Stimulated activated naive CD8-positive, alpha-beta T cell treated with anti-CD3 and anti-CD28 coated beads, Interleukin-15, Interleukin-2, amounts not matched to agents 100 U/mL and 50 U/mL, for 24 hours (primary cell): ENCODE measurements around the gene MALT1.
"Not testable (repeated sequence)": the region's sequence is repeated elsewhere in the genome, so short reads cannot be mapped to it uniquely, and the experiment has no call there.

ENCODE experiments used
- ATAC-seq: fragments of 150-1000 bp; cut with Tn5 transposase; one replicate; pipeline ENCODE4 v1.10.0; 2021
- DNase-seq: peaks from one replicate; pipeline ENCODE4 v3.0.0; 2021

Gene MALT1

DNA sequence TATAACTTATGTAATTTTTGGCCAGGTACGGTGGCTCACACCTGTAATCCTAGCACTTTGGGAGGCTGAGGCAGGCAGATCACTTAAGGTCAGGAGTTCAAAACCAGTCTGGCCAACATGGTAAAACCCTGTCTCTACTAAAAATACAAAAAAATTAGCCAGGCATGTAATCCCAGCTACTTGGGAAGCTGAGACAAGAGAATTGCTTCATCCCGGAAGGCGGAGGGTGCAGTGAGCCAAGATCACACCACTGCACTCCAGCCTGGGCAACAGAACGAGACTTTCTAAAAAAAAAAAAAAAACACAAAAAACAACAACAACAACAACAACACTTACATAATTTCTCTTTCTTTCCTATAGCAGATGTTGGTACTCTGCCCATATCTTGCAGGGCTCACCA is 105.3 kb downstream of the MALT1 start:
- not testable (repeated sequence) for DNase-seq, ATAC-seq

DNA sequence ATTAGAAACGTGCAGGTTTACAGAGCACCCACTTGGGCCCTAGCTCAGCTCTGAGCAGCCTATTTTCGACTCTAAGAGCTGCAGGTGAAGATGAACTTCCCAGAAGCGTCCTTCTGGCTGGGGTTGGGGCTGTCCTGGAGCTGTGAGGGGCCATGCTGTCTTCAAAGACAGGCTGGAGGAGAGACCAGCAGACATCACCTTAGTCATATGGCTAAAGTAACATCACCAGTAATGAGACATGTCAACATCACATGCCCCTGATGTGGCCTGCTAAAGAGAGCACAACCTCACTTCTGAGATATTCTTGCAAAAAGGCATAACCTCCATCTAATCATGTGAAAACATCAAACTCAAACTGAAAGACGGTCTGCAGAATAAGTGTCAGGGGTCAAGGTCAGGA is 106.2 kb downstream of the MALT1 start:
- ATAC-seq (no peak), DNase-seq (no peak)

DNA sequence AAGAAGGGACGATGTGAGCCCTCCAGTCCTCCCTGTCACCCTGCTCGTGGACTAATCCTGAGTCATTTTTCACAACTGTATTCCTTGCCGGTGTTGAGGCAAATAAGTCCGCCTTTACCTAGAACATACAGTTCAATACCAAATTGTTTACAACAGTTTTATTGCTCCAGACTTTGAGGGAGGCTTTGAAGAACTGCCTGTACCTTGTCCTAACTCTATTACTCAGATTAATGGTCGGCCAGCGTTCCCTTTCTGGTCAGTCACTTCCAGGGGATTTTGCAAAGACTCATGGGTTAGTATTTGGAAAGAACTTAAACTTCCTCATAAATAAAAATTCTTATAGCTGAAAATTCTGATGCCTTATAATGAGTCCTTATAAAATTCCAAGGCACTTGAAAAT is 108.3 kb downstream of the MALT1 start:
- DNase-seq (no peak), ATAC-seq (no peak)

DNA sequence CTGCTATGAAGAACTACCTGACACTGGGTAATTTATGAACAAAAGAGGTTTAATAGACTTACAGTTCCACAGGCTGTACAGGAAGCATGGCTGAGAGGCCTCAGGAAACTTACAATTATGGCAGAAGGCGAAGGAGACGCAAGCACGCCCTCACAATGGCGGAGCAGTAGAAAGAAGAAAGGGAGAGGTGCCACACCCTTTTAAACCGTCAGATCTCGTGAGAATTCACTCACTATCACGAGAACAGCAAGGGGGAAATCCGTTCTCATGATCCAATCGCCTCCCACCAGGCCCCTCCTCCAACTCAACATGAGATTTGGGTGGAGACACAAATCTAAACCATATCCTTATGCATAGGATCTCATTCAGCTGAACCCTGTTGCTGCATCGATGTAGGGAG is 108.8 kb downstream of the MALT1 start:
- ATAC-seq = no peak
- DNase-seq = no peak

DNA sequence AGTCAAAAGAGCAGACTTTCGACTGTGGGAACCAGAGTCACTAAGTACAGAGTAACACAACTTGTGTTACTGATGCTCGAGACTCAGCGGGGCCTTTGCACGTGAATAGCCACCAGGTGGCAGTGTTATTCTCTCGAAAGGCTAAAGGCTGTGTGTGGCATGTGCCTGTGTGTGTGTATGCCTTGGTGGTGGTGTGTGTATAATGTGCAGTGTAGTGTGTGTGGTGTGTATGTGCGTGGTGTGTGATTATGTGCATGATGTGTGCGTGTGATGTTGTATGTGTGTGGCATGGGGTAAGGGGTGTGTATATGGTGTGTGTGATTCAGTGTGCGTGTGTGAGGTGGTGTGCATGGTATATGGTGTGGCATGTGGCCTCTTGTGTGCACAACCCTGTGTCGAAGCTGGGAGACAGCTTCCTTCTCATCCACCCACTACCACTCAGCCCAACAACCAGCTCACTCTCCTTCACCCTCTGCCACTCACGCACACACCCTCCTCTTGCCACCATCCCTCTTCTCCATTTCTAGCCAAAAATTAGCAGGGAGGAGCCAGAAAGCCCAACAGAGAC is 110.4 kb downstream of the MALT1 start:
- ATAC-seq = peak; percentile 88

DNA sequence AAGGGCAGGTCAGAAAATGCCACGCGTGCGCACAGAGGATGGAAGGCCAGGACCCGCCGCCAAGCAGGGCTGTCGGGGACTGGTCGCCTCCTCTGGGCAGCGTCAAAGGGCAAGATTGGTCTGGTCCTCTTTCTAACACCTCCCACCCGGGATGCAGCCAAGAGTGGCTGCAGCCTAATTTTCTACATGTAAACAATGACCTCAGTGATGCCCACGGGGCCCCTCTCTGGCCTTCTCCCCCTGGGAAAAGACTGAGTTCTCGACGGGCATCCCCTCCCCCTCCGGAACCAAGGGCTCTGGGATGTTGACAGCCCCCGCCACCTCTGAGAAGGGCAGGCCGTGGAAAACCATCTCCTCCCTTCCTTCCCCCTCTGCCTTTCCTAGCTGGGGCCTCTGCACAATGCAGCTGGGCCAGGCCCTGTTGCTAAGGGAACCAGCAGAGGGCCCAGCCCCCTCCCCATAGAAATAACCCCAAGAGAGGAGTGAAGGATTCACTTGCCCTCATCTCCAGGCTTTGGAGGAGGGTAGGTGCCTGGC is 113.4 kb downstream of the MALT1 start:
- ATAC-seq (no peak), DNase-seq (no peak)

More for the DNA sequence above, 110.4 kb downstream of the MALT1 start:
- peak; percentile 73 for DNase-seq

DNA sequence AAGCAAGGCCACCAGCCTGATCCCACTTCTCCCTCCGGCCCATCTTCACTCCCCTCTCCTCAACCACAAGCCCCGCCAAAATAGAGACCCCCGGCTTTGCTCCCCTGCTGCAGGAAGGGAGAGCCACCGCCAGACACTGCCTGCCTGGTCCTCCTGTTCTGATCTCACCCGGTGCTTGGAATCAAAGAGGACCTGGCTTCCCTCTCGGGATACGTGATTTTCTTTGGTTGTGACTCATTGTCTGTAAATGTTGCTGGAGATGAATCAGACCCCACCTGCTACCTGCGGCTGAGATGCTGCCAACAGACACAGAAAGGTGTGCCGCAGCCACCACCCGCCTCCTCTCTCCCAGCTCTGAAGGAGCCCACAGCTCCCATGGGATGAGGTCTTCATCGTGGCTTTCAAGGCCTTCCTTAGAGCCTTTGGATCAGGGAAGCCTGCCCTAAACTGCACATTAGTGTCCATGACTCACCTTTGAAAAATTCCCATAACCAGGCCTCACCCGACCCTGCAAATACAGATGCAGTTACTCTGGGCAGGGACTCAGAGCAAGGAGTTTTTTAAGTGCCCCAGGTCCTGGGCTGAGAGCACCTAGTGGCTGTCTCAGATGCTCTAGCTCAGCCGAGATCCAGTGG is 114.0 kb downstream of the MALT1 start:
- DNase-seq (no peak), ATAC-seq (no peak)

DNA sequence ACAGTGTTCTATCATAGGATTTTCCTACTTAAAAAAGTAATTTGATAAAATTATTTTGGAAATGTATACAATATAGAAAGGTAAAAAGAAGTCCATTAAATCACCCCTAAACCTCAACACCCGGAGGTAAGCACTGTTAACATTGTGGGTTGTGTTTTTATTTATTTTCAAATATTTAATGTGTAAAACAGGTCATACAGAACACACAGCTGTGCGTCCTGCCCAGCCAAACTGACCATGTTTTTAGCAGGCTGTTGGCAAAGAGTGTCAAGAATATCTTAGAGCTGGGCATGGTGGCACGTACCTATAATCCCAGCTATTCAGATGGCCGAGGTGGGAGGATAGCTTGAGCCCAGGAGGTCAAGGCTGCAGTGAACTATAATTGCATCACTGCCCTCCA is 114.6 kb downstream of the MALT1 start:
- DNase-seq (no peak), ATAC-seq (no peak)

DNA sequence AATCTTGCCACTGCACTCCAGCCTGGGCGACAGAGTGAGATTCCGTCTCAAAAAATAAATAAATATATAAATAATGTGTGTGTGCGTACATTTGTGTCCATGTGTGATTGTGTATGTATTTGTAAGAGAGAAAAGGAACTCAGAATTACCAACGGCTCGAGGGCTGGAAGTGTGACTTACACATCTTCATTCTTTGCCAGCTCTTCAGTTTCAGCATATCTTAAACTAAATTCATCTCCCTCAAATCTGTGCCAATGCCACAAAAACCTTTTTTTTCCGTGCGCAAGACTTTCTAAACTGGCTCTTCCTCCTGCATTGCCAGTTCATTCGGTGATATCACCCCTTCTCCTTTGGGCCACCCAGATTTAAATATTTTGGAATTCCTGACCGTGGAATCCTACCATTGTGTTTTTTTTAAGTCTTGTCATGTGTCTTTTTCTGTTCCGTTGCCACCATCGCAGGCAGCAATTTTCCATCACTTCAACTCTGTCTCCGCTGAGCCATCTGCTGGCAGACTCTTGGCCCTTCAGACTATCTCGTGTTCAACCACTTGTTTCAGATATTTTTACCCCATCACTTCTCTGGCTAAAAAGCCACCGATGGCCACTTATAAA is 116.4 kb downstream of the MALT1 start:
- DNase-seq = no peak
- ATAC-seq = no peak

DNA sequence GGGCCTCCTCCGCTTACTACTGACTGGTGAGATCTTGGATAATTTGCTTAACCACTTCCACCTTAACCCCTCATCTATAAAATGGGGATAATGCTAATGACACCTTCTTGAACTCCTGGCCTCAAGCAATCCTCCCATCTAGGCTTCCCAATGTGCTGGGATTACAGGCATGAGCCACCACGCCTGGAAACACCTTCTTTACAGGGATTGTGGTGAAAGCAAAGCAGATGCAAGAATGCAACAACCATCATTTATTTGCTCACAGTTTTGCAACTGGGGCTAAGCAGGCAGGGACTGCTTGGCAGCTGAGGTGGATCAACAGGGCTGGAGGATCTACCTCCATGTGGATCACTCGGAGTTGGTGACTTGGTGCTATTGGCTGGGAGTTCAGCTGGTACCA is 117.2 kb downstream of the MALT1 start:
- ATAC-seq = no peak
- DNase-seq = no peak

DNA sequence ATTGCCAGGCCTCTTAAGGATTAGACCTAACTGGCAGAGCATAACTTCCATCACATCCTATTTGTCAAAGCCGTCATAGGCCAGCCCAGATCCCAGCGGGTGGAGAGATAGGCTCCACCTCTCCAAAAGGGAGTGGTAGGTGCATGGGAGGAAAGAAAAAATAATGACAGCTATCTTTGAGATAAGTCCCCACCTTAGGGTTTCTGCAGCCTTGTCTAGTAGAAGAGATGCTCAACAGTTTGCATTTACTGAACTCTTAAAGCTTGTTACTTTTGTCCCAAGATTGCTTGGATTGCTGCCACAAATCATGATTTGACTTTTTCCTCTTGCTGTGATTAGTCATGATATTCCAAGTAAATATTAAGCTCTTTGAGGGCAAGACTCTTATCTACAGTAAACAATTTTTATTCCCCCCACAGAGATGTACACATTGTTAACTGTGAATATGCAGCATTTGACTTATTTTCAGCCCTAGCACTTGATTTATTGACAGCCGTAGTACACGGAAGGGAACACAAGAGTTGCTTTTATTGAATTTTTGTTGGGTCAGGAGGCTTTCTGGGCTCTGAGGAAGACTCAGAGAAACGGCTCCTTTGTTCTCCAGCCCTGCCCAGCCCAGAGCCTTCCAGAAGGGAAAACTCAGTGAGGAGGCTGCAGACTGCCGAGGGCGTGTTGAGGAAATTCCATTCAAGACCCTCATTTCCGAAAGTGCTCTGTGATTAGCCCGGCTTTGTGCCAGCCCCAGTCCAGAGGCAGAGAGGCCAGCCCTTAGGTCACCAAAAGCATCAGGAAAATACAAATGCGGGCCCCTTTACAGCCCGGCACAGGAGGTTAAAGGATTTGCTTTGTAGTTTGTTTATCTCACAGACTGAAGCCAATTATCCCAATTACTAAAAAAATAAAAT is 118.0 kb downstream of the MALT1 start:
- no peak for ATAC-seq

DNA sequence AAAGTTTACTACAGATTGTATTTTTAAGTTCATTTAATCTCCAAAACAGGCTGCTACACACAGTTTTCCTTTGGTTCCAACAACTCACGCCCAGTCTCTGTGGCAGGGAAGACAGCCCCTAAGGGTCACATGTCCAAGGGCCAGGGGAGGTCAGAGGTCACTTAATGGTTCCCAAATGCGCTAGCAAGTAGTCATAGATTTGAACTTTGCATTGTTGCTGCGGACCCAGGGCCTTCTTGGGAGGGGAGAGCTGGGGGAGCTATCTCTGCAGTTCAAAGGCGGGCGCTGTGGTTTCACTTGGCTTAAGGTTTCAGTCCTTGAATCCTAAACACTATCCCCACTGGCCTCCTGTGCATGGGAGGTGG is 118.6 kb downstream of the MALT1 start:
- no peak for DNase-seq
- ATAC-seq = no peak

More for the DNA sequence above, 118.0 kb downstream of the MALT1 start:
- DNase-seq = no peak

DNA sequence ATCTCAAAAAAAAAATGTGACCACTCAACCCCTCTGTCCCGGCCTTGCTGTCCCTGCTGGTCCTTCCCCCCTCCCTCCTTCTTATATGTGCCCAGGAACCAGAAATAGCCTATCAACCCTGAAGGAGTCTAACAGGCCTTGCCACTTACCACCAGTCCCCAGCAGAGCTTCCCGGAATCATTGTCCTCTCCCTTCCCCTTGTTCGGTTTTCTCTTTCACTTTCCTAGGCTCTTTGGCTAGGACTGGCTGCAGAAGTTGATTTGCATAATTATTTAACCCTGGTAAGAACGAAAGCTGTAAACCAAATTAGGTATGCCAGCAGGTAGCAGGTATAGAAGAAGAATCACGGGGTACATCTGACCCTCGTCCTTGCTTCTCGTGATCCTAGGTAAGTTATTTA is 120.8 kb downstream of the MALT1 start:
- ATAC-seq = no peak

DNA sequence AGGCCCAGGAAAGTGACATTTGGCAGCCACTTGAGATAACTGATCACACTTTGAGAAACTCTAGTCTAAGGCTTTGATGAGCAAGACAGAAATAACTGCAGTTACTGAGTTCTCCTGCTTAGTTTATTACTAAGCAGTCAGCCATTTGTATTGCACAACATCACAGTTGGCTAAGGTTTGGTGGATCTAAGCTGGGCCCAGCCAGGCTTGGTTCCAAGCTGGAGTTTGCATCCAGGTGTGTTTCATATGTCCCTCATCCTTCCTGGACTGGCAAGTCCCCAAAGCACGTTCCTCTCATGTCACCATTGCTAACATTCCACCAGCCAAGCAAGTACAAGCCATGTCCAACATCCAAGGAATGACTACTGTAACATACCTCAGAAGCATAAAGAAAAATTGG is 122.1 kb downstream of the MALT1 start:
- no peak for DNase-seq
- no peak for ATAC-seq

More for the DNA sequence above, 120.8 kb downstream of the MALT1 start:
- no peak for DNase-seq

DNA sequence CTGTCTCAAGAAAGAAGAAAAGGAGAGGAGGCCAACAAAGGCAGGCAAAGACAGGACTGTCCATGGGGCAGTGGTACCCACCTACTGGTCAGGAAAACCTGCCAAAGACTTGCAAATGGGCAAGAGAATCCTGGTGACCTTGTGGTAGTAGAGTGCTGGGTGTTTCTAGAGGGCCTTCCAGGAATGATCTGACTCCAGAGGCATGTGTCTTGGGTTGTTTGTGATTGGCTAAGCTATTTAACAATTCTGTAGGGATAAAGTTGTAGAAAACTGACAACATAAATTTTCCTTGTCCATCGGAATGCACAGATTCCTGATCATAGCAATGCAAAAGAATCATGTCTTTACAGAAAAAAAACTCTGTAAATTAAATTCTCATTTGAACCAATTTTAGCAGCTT is 125.0 kb downstream of the MALT1 start:
- DNase-seq = no peak

DNA sequence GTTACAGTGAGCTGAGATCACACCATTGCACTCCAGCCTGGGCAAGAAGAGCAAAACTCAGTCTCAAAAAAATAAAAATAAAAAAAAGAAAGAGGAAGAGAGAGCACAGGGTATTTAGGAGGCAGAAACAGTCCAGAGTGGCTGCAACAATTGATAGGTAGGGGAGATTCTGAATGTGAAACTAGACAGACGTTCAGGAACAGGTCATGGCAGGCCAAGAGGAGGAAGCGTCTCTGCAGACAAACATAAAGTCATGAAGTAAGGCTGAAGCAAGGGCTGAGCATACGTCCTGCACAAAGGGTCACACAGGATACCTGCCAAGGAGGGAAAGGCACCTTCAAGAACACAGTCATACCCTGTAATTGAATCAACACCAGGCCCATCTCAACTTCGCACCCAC is 129.3 kb downstream of the MALT1 start:
- ATAC-seq = no peak
- no peak for DNase-seq

More for the DNA sequence above, 125.0 kb downstream of the MALT1 start:
- no peak for ATAC-seq

DNA sequence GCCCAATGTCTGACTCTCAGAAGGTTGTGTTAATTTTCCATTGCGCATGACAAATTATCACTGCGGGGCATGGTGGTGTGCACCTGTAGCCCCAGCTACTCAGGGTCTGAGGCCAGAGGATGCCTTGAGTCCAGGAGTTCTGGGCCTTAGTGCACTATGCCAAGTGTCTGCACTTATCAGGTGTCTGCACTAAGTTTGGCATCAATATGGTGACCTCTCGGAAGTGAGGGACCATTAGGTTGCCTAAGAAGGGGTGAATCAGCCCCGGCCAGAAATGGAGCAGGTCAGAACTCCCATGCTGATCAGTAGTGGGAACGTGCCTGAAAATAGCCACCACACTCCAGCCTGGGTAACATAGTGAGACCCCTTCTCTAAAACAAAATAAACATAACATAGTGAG is 131.7 kb downstream of the MALT1 start:
- DNase-seq (no peak), ATAC-seq (no peak)

DNA sequence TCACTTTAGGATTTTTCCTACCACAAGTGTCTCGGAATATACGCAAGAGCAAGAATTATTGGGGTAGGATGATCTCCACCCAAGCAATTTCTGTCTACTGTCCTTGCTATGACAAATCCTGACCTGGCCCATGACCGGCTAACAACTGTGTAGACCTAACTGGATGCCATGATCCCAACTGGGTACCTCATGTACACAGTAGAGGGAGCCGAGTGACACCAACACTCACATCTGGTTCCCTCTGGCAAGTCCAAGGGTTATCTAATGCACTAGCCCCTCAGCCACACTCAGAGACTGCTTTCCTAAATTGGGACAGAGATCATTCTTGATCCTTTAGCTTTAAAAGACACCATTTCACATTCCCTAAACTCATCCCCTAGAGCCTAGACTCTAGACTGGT is 132.7 kb downstream of the MALT1 start:
- ATAC-seq (no peak), DNase-seq (no peak)
